Coronary artery (tissue), 2 donors: ENCODE measurements around the gene OSBPL8.

Source experiments
- DNase-seq: peaks from one replicate; pipeline ENCODE4 v3.0.0-alpha.2; 2017; ENCODE audit warnings: low spot score
- H3K27ac ChIP-seq, 2 donors: fragments of 200-600 bp; sonication (generic); one replicate each; pipeline ENCODE4 v1.5.1; 2016 to 2019
- H3K4me3 ChIP-seq: fragments of 200-600 bp; sonication (generic); 2 replicates; pipeline ENCODE4 v1.5.1; 2016; ENCODE audit warnings: mild to moderate bottlenecking, moderate library complexity
- CTCF ChIP-seq: fragments of 200-600 bp; sonication (generic); IDR thresholded peaks from one replicate; pipeline ENCODE4 v1.5.1; 2019; ENCODE audit warnings: antibody characterized with exemption

The OSBPL8 gene

GRCh38 chr12:76455582-76456345 is 103.8 kb downstream of the OSBPL8 start:
- TF ChIP-seq CTCF = no peak
- H3K4me3 ChIP-seq = no peak overlapping the region
- H3K27ac ChIP-seq = no peak overlapping the region
- no peak for DNase-seq

- TF ChIP-seq CTCF = no peak
- no peak overlapping the region for H3K27ac ChIP-seq
- no peak overlapping the region for H3K4me3 ChIP-seq
- DNase-seq = no peak
These were observed 108.0 kb downstream of the OSBPL8 start for GRCh38 chr12:76451528-76451927.

- Histone ChIP-seq H3K4me3 (no peak overlapping the region), H3K27ac (no peak overlapping the region)
- no peak for TF ChIP-seq CTCF
- no peak for DNase-seq
These were observed 108.9 kb downstream of the OSBPL8 start for GRCh38 chr12:76450690-76451089.

- H3K27ac ChIP-seq = no peak overlapping the region
- no peak overlapping the region for H3K4me3 ChIP-seq
- no peak for DNase-seq
- TF ChIP-seq CTCF = no peak
These were observed 109.6 kb downstream of the OSBPL8 start for GRCh38 chr12:76449993-76450392.

- TF ChIP-seq CTCF = no peak
- Histone ChIP-seq H3K27ac (no peak overlapping the region), H3K4me3 (no peak overlapping the region)
- no peak for DNase-seq
These were observed 110.0 kb downstream of the OSBPL8 start for GRCh38 chr12:76449583-76449982.

GRCh38 chr12:76449016-76449415 is 110.6 kb downstream of the OSBPL8 start:
- no peak for DNase-seq
- Histone ChIP-seq H3K27ac (no peak overlapping the region), H3K4me3 (no peak overlapping the region)
- TF ChIP-seq CTCF = no peak

GRCh38 chr12:76446090-76446489 is 113.5 kb downstream of the OSBPL8 start:
- no peak for TF ChIP-seq CTCF
- no peak for DNase-seq
- Histone ChIP-seq H3K27ac (no peak overlapping the region), H3K4me3 (no peak overlapping the region)
